Measurements from ENCODE around the gene DENND1A.

Gene DENND1A

DNA sequence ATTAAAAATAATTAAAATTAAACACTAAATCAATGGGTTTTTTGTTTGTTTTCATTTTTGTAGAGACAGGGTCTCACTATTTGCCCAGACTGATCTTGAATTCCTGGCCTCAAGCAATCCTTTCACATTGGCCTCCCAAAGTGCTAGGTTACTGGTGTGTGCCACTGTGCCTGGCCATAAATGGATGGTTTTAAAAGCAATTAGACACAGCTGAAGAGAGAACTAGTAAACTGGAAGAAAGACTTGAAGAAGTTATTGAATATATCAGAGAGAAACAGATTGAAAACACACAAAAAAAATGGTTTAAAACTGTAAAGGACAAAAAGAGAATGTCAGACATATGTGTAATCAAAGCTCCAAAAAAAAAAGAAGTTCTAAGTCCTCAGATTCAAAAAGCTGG, 83.0 kb downstream of the DENND1A start:
- TF ChIP-seq, protein P1, sequence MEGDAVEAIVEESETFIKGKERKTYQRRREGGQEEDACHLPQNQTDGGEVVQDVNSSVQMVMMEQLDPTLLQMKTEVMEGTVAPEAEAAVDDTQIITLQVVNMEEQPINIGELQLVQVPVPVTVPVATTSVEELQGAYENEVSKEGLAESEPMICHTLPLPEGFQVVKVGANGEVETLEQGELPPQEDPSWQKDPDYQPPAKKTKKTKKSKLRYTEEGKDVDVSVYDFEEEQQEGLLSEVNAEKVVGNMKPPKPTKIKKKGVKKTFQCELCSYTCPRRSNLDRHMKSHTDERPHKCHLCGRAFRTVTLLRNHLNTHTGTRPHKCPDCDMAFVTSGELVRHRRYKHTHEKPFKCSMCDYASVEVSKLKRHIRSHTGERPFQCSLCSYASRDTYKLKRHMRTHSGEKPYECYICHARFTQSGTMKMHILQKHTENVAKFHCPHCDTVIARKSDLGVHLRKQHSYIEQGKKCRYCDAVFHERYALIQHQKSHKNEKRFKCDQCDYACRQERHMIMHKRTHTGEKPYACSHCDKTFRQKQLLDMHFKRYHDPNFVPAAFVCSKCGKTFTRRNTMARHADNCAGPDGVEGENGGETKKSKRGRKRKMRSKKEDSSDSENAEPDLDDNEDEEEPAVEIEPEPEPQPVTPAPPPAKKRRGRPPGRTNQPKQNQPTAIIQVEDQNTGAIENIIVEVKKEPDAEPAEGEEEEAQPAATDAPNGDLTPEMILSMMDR (IDR thresholded peaks at IDR 0.05), result no peak

DNA sequence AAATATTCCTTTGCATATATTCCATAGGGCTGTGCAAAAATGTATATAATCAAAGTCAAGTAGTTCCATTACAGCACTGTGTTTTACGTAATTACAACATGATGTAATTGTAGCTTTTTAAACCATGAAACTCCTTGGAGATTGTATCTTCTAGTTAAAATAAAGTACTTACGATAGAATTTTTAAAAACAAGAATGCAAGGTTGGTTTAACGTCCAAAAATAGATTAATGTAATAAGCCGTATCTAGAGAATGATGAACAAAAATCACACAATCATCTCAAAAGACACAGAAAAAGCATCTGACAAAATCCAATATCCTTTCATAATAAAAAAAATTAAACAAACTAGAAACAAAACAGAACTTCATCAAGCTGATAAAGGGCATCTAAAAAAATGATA, 86.2 kb downstream of the DENND1A start:
- TF ChIP-seq, protein P1 (IDR thresholded peaks at IDR 0.05), result no peak

DNA sequence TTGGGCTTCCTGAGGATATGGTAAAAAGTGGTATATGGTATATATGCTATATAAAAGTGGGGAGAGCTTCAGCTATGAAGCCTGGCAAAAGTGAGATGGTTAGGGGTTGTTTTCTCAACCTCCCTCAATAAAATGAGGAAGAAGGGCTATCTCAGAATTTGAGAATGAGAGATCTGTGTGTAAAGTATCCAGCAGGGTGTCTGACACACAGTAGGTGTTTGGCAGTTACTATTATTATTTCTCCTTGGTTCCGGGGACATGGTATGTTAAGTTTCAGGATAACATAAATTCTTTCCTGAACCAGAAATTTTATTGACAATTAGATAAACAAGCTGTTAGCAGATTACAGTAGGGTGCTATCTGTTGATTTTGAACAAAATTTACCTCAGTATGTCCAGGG, 94.1 kb downstream of the DENND1A start:
- TF ChIP-seq, protein P1 (IDR thresholded peaks at IDR 0.05), result no peak

DNA sequence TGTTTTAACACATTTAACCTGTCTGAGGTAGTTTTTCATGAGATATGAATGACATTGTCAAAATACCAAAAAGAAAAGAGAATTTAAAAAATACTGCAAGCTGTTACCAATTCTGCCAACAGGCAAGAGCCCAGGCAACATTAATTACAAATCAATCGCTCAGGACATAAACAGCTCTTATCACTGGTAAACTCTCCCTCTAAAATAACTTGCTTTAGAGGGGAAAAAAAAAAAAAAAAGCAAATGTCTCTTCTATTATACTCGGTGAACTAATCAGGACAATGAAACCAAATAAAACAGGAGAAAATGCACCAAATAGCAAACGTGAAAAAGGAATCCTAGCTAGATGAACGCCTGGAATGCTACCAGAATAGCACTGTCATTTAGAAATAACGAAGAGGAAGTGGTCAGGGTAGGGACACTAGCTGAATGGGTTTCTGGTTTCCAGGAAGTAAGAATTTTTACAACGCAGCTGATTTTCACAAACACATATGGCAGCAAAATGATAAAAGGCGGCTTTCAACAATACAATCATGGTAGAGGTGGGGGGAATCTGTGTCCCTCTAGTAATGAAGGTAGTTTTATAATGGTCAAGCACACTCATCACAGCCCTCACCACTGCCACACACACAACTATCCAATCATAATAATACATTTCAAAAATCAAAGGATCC, 94.9 kb downstream of the DENND1A start:
- TF ChIP-seq, protein P1 (IDR thresholded peaks at IDR 0.05), result no peak

DNA sequence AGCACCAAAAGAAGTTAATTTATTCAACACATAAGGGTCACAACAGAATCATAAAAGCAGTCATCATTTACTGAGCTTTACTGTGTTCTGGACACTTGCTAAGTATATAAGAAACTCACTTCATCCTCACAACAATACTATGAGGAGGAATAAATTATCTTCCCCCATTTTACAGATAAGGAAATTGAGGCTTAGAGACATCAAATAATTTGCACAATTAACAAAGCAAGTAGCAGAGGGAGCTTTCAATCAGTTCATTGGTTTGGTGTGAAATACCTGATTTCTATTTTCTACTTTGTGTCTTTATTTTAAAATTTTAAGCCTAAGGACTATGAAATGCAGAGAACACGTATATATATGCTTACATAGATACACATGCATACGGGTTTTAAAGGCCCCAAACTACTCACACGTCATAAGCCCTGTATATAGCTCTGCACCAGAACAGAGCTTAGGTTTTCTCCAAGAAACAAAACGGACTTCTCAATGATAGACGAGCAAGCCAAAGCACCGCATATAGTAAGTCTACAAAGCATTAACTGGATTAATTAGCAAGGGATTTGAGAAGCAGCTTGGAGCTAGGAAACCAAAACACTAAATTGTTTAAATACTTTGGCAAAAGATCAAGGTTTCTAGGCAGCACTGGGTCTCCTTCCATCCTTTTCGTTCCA, 95.6 kb downstream of the DENND1A start:
- TF ChIP-seq, protein P1 (IDR thresholded peaks at IDR 0.05), result no peak

DNA sequence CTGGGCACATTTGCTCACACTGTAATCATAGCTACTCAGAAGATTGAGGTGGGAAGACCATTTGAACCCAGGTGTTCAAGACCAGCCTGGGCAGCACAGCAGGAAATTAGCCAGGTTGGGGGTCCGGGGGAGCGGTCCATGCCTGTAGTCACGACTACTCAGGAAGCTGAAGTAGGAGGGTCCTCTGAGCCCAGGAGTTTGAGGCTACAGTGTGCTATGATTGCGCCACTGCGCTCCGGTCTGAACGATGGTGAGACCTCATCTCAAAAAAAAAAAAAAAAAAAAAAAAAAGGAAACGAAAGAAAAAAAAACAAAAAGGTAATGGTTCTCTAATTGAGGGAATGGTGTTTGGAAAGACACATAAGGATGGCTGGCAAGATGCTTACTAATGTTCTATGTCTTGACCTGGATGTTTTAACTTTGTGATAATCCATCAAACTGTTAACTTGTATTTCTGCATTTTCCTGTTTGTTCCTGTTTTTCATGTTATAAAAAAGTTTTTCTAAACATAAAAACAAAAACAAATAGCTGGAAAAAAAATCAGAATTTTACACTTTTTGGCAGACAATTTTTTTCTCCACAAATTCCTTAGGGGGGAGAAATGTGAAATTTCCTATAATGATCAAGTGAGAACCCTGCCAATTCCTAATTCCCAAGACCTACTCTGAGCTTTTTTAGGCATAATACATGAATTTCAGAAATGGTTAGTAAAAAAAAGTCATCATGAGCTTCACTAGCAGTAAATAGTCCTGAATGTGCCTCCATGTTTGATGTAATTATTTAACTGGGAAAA, 96.9 kb downstream of the DENND1A start:
- TF ChIP-seq, protein P1 (IDR thresholded peaks at IDR 0.05), result no peak

DNA sequence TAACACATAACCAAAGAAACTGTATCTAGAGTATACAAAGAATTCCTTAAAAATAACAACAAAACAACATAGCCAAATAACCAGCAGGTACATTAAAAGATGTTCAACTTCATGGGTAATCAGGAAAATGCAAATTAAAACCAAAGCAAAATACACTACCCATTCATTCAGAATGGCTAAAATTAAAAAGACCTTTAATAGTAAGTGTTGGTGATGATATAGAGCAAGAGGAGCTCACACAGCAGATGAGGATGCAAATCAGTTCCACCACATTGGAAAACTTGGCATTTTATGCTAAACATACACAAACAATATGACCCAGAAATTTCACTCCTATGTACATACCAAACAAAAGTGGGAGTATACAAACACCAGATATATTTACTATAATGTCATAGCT, 97.8 kb downstream of the DENND1A start:
- TF ChIP-seq, protein P1 (IDR thresholded peaks at IDR 0.05), result no peak

All from LNCAP (cell line).